NCI-H2227 (cell line): ENCODE measurements around the gene GLG1.
"Not testable (repeated sequence)": the region's sequence is repeated elsewhere in the genome, so short reads cannot be mapped to it uniquely, and the experiment has no call there.

ENCODE experiments used
- DNase-seq: peaks from one replicate; lab custom pipeline; 2025; ENCODE audit not compliant: unreplicated experiment; lab: John Stamatoyannopoulos, UW

GLG1 gene

DNA sequence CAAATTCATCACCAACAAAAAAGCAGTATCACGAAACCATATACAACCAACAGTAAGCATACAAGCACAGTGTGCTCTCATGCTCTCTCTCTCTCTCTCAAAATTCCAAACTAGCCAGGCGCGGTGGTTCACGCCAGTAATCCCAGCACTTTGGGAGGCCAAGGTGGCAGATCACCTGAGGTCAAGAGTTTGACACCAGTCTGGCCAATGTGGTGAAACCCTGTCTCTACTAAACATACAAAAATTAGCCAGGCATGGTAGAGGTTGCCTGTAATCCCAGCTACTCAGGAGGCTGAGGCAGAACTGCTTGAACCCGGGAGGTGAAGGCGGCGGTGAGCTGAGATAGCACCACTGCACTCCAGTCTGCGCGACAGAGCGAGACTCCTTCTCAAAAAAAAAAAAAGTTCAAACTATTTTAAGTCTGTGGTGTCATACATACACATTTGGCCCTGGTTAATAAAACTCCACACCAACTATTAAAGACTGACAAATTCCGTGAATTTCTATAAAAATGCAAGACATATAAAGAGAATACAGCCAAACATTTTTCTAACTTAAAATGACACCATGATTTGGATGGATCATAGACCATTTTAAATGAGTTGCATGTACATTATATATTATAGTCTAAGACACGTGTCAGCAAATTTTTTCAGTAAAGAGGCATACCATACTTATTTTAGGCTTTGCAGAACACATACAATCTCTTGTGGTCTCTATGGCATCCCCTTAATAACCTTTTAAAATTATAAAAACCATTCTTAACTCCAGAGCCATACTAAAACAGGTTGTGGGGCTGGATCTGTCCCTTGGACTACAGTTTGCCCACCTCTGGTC, 30.9 kb downstream of the GLG1 start:
- DNase-seq: no peak

DNA sequence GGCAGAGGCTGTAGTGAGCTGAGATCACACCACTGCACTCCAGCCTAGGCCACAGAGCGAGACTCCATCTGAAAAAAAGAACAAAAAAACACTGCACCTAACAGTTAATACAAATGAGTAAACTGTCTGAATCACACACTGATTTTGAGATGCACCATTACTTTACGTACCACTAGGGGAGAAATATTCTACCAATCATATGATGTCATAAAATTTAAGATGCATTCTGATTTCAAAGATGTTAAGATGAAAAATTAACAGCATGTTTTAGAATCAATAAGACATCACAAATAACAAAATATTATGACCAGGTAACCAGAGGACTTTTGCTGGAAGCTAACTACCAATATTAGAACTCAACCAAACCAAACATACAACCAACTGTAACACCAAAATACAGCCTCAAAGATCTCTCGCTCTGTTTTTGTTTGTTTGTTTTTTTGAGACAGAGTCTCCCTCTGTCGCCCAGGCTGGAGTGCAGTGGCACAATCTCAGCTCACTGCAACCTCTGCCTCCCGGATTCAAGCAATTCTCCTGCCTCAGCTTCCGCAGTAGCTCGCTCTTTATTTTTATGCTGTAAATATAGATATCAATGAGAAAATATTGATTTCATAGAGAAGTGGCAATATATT, 31.6 kb downstream of the GLG1 start:
- no peak for DNase-seq

DNA sequence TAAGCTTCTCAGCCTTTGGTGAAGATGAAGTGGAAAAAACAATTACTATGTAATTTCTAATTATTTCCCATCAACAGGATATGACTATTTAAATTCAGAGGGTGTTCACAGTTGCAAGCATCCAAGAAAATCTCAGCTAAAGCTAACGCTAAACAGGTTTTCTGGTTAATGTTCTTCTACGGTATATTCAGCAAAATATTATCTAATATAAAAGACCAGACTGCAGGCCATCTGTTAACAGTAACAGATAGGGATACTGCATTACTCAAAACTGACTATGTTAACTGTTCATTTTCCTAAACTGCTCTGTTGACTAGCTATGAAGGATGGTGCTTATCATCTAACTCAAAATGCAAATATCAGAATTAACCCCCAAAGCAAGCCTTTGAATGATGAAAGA, 32.8 kb downstream of the GLG1 start:
- no peak for DNase-seq

DNA sequence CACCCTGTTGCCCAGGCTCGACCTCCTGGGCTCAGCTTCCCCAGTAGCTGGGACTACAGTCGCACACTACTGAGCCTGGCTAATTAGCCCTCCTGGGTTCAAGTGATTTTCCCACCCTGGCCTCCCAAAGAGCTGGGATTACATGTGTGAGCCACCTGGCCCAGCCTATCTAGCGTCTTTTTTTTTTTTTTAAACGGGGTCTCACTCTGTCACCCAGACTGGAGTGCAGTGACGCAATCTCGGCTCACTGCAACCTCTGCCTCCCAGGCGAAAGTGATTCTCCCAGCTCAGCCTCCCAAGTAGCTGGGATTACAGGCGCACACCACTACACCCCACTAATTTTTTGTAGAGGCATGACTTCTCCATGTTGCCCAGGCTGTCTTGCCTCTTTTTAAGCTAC, 33.3 kb downstream of the GLG1 start:
- no peak for DNase-seq

DNA sequence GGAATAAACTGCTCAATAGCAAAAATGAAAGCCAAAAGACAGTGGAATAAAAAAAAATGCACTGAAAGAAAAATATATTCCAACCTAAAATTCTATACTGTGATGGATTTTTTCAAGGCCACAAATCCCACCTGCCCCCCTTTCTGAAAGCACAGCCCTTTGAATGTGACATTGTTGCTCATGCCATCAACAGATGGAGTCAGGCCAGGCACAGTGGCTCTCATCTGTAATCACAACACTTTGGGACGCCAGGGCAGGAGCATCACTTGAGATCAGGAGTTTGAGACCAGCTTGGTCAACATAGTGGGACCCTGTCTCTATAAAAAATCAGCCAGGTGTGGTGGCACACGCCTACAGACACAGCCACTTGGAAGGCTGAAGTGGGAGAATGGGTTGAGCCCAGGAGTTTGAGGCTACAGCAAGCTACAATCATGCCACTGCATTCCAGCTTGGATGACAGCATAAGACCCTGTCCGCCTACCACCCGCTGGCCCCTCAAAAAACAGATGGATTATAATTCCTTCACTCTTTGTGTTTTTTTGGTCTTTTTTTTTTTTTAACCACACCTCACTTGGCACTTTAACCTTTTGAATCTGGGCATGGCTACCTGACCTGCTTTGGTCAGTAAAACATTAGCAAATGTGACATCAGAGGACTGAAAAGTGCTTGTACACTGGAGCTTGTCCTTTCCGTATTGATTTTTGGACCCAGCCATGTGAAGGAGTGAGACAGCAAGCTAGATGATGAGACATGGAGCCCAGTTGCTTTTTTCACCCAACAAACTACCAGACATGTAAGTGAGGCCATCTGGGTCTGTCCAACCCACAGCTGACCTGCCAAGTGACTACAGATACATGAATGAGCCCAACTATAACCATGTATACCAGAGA, 36.3 kb downstream of the GLG1 start:
- no peak for DNase-seq

DNA sequence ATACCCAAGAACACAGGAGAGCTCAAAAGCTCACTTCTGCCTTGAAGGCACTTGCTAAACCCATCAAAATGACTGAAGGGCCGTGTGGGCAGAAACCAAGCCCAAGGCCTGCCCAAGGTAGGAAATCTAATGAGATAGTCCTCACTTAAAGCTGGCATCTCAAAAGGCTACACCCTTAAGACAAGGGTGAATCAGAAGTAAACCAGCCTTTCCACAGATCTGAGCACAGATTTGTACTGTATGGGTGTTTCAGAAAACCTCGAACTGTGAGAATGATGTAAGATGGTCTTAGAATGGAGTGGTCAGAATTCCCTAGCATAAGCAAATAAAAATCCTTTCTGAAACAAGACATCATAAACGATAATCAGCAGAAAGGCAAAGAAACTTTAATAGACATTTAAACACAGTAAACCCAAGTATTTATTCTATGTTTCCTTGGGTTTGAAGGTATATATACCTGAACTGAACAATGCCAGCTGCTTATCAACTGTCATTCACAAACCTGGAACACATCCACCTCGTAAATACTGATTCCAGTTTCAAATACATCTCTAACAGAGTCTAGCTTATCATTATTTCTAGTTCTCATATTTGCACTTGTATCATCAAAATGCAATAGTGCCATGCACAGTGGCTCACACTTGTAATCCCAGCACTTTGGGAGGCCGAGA, 37.8 kb downstream of the GLG1 start:
- no peak for DNase-seq

DNA sequence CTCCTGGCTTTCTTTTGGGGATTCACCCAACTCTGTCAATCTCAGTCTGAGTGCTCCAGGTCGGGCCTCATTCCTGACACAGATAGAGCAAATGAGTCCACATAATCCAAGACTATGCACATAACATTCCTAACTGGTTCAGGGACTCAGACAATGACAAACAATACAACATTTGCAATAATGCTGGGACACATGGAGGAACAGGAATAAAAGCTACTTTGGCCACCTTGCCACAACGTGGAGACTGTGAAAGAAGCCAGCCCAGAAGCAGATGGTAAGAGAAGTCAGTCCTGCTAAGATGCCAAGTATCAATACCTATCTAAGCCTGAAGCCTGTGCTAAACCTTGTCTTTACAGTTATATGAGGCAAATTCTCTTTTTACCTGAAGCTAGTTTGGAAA, 39.0 kb downstream of the GLG1 start:
- no peak for DNase-seq

DNA sequence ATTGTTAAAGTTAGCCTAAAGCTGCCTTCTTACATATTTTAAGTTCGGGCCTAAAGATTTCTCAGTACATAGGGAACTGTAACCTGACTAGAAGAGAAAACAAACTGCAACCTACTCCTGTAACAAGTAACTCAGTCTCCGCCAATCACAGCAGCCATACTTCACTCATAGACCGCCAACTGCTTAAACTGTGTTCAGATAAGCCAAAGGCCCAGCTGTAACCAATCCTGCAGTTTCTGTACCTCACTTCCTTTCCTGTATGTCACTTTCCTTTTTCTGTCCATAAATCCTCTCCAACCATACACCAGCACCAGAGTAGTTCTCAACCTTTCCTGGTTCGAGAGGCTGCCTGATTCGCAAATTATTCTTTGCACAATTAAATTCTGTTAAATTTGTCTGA, 41.5 kb downstream of the GLG1 start:
- no peak for DNase-seq

DNA sequence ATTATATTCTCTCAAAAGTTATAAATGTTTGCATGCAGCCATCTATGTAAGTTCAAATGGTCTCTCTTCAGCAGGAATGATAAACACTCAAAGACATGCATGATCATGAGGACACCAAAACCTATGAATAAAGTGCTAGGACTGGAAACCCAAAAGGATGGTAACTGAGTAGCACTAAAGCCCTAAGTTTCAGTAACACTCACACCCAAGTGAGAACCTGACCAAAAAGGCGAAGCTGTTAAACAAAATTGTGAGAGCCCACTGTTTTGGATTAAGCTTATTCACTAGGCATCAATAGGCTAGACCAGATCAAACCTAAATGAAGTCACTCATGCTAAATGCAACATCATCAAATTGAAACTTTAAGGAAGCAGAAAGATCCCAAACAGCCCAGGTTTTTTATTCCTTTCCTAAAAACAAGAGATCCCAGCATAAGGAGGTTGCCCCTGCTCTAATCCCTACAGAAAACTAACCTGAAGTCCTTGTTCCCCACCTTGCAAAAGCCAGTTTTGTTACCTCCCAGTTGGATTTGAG, 42.4 kb downstream of the GLG1 start:
- no peak for DNase-seq

DNA sequence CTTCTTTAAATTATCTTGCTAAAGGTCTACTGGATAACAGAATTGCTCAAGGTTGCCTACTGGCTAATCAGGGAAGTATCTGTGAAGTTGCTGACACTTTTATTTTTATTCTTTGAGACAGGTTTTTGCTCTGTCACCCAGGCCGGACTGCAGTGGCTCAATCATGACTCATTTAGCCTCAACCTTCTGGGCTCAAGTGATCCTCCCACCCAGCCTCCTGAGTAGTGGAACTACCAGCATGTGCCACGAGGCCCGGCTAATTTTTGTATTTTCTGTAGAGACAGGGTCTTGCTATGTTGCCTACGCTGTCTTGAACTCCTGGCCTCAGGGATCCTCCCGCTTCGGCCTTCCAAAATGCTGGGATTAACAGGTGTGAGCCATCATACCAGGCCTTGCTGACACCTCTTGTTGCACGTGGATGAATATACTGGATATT, 43.1 kb downstream of the GLG1 start:
- DNase-seq: no peak

DNA sequence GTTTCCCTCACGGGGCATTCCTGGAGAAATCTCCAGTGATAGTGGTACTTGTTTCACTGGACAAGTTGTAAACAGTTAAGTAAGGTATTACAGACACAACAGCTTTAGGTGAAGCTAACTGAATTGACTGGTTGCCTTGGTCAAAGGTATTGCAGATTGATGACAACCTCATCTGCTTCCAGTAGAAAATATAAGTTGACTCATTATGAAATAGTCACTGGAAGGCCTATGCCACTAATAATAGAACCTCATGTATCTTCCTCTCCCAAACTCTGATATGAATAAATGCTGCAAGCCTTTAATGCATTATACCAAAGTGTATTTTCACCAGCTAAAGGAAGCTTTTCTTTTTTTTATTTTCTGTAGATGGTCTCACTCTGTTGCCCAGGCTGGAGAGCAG, 44.8 kb downstream of the GLG1 start:
- no peak for DNase-seq

DNA sequence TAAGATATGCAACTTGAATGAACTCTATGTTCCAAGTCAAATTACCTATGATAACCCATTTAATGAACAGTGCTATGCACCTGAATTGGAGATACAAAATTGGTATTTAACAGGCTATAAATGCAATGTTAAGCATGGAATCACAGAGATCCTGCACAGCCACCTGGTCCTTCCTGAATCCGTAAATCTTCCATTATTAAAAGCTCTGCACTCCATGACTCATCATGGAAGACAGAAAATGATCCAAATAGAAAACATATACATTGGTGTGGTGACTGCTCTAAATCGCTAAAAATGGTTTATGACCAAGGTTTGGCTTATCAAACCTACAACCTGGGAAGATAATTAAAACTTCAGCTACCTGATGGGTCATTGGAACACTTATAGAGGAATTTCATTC, 45.3 kb downstream of the GLG1 start:
- no peak for DNase-seq

DNA sequence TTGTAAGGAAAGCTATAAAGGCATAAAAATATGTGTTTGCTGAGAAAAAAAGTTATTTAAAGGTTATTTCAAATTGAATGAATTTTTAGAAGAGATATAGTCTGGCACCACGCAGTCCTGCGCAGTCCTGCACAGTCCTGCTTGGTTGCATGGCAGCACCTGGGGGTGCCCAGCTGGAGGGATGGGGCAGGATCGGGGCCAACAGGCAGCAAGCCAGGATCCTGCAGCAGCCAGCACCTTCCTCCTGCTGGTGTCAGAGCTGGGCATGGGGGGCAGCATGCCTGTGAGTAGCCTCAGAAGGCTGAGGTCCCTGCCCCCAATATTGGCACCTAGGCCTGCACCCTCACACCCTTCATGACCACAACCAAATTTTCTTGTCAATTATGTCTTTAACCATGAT, 46.0 kb downstream of the GLG1 start:
- DNase-seq: no peak

DNA sequence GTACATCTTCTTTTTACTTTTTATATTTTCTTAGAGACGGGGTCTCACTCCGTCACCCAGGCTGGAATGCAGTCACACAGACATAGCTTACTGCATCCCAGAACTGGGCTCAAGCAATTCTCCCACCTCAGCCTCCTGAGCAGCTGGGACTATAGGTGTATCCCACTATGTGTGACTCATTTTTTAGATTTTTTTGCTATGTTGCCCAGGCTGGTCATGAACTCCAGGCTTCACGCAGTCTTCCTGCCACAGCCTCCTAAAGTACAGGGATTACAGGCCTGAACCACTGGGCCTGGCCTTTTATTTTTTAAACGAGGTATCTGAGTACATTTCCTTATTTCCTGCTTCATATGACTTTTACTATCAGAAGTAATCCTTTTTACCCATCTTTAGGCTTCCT, 48.0 kb downstream of the GLG1 start:
- DNase-seq: no peak

DNA sequence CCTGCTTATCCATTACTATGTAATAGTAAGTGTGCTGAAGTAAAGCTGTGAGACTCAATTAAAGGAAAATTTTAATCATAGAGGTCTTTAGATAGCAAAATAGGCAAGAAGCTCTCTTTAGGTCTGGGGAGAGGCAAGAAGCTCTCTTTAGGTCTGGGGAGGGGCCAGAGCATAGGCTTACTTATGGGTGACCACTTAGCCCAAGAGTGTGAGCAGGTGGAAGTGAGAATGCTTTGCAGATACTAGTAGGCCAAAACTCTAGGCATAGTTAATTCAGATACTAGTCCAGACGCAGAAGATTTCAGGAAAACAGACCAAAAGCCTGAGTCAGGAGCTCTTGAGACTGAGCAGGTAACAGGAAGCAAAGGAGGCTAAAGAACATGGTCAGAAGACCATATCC, 49.6 kb downstream of the GLG1 start:
- DNase-seq: no peak

DNA sequence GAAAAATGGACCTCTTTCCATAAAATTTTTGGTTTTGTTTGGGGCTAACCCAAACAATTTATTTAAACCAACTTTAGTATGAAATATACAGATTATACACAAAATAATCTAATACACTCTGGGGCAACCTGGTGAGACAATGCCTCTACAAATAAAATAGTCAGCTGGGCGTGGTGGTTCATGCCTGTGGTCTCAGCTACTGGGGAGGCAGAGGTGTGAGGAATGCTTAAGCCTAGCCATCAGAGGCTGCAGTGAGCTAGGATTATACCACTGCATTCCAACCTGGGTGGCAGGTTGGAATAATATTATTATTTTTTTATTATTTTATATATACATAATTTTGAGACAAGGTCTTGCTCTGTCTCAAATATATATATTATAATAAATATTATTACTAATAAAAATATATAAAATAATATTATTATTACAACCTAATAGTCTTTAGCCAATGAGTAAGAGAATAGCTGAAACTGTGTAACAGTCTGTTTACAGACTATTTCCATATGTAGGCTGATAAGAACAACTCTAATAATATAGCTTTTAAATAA, 50.5 kb downstream of the GLG1 start:
- DNase-seq: no peak

DNA sequence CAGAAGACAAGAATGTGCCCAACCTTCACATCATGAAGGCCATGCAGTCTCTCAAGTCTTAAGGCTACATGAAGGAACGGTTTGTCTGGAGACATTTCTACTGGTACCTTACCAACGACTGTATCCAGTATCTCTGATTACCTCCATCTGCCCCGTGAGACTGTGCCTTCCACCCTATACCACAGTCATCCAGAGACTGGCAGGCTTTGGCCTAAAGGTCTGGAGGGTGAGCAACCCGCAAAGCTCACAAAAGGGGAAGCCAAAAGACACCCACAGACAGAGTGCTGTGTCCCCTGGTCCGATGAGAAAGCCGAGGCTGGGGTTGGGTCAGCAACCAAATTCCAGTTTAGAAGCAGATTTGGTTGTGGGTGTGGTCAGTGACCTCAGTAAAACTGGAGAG, 54.6 kb downstream of the GLG1 start:
- not testable (repeated sequence) for DNase-seq

DNA sequence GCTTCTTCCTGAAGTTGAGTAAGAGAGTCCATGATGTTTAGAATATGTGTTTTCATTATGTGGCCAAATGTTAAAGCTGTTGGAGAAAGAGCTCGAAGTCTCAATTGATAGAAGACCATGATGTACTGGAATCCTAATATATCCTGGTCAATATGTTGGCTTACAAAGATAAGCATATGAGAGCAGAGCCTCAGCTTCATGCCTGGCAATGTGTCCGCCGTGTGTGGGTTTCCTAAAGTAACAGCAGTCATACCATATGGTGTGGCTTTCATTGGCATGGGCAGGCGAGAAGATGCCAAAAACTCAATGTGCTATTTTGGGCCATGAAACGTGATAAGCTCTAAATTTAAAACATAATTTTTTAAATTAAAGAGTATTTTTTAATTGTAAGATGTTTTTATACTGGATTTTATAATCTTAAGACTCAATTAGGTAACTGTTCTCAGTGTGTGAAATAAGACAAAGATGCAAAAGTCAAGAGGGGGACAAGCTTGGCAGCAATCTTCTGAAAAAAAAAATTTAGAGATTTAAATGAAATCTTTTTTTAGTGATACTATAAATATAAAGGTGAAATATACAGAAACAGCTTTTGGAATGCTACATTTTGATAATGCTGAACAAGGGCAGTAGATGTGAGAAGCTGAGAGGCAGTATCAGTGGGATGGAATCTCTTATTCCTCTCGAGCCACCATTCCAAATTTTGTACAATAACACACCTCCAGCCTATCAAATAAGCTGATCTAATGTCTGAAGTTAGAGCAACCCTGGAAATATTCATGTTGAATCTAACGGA, 56.5 kb downstream of the GLG1 start:
- not testable (repeated sequence) for DNase-seq

DNA sequence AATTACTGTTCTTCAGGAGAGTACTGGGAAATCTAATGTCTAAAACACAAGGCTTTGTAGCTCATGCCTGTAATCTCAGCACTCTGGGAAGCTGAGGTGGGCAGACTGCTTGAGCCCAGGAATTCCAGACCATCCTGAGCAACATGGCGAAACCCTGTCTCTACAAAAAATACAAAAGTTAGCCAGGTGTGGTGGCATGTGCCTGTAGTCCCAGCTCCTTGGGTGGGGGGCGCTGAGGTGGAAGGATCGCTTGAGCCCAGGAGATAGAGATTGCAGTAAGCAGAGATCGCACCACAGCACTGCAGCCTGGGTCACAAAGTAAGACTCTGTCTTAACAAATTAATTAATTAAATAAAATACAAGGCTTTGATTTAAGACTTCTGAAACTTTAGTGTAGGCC, 60.8 kb downstream of the GLG1 start:
- DNase-seq: not testable (repeated sequence)
